ENCODE measurements around the gene PPM1L. TPM values are rescaled to one million over a fixed set of nuclear protein-coding genes. Genes with fewer than 3 reads are reported as not detected.
A peak's percentile ranks its signal among the peaks of the same experiment; 100 is the strongest.

The PPM1L gene
- total and polyA plus RNA-seq, 9 donors = 5.3 to 13.9 (median 10.9) TPM

DNA sequence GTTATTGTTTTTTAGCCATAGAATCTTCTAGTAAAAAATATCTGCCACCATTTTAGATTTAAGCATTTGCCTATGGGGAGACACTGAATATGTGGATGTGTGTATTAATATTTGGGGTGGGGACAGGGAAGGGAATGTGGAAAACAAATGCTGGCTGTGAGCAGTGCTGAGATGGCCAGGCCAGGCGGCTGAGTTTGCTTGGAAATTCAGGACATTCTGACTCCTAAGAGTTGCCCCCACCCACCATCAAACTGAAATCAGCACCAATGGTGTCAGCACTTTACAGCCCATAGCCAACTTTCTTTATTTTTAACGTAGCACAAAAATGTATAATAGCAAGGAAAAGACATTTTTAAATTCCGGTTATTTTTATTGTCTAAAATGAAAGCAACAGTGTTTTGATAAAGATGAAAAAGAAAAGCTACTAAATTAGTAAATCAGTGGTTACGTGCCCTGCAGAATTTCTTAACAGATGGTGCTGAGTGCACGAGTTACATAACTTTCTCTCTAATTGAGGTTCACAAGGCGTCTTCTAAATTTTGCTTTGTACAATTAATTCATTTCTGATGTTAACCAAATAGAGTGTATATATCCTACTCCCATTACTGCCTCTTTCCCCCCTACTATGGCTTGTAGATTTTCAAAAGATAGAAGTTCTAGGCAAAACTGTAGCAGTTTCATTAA is 315.1 kb downstream of the PPM1L start:
- Histone ChIP-seq H3K4me1 (ENCODE audit: control insufficient read depth, insufficient read depth, low read length) (no peaks in the 10 kb centered on the region), H3K36me3 (ENCODE audit: control insufficient read depth, insufficient read depth, low read length) (no peaks in the 10 kb centered on the region), H3K27me3 (ENCODE audit: control insufficient read depth, insufficient read depth, low read length) (no peaks in the 10 kb centered on the region), H3K27ac (ENCODE audit: low read length) (no peak overlapping the region), H3K4me3 (ENCODE audit: low read length) (no peak overlapping the region), H3K9me3 (replicated peaks; ENCODE audit: control insufficient read depth, low read depth, low read length) (no peaks in the 10 kb centered on the region)
- WGBS (ENCODE audit: insufficient coverage) = no CpG with 5 or more reads among the region's 6 CpGs
- DNase-seq = no peak

GRCh38 chr3:161072211-161072621 is 316.2 kb downstream of the PPM1L start:
- H3K27me3 ChIP-seq (ENCODE audit: control insufficient read depth, insufficient read depth, low read length) = no peaks in the 10 kb centered on the region
- H3K4me3 ChIP-seq (ENCODE audit: low read length) = no peak overlapping the region
- no peaks in the 10 kb centered on the region for H3K4me1 ChIP-seq (ENCODE audit: control insufficient read depth, insufficient read depth, low read length)
- H3K9me3 ChIP-seq (replicated peaks; ENCODE audit: control insufficient read depth, low read depth, low read length) = no peaks in the 10 kb centered on the region
- H3K27ac ChIP-seq (ENCODE audit: low read length) = no peak overlapping the region
- DNase-seq = no peak
- no CpG with 5 or more reads among the region's 1 CpG for WGBS (ENCODE audit: insufficient coverage)
- H3K36me3 ChIP-seq (ENCODE audit: control insufficient read depth, insufficient read depth, low read length) = no peaks in the 10 kb centered on the region

DNA sequence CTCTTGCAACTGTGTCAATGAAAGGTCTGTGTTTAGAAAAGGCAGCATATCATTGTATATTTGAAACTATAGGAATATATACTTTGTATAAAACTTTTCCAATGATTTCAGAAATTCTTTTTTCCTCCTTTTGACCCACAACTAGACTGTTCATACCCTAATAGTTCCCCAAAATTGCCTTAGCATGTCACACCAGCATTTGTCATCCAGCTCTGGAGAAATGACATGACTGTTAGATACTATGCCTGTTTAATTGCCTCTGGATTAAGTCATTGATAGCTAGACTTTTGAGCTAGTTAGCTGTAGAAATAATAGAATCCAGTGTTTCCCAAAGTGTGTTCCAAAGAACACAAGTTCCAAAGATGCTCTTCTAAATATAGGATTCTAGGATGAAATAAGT is 316.7 kb downstream of the PPM1L start:
- no peak overlapping the region for H3K4me3 ChIP-seq (ENCODE audit: low read length)

GRCh38 chr3:161073181-161073580 is 317.1 kb downstream of the PPM1L start:
- Histone ChIP-seq H3K9me3 (replicated peaks; ENCODE audit: control insufficient read depth, low read depth, low read length) (no peaks in the 10 kb centered on the region), H3K4me3 (ENCODE audit: low read length) (no peak overlapping the region), H3K27me3 (ENCODE audit: control insufficient read depth, insufficient read depth, low read length) (no peaks in the 10 kb centered on the region), H3K36me3 (ENCODE audit: control insufficient read depth, insufficient read depth, low read length) (no peaks in the 10 kb centered on the region), H3K4me1 (ENCODE audit: control insufficient read depth, insufficient read depth, low read length) (no peaks in the 10 kb centered on the region), H3K27ac (ENCODE audit: low read length) (no peak overlapping the region)
- no CpG with 5 or more reads among the region's 1 CpG for WGBS (ENCODE audit: insufficient coverage)
- no peak for DNase-seq

More for the DNA sequence above, 316.7 kb downstream of the PPM1L start:
- no peaks in the 10 kb centered on the region for H3K9me3 ChIP-seq (replicated peaks; ENCODE audit: control insufficient read depth, low read depth, low read length)
- H3K36me3 ChIP-seq (ENCODE audit: control insufficient read depth, insufficient read depth, low read length) = no peaks in the 10 kb centered on the region
- H3K27ac ChIP-seq (ENCODE audit: low read length) = no peak overlapping the region
- H3K27me3 ChIP-seq (ENCODE audit: control insufficient read depth, insufficient read depth, low read length) = no peaks in the 10 kb centered on the region
- no peaks in the 10 kb centered on the region for H3K4me1 ChIP-seq (ENCODE audit: control insufficient read depth, insufficient read depth, low read length)
- DNase-seq = no peak

- no peaks in the 10 kb centered on the region for H3K9me3 ChIP-seq (replicated peaks; ENCODE audit: control insufficient read depth, low read depth, low read length)
- H3K4me1 ChIP-seq (ENCODE audit: control insufficient read depth, insufficient read depth, low read length) = peaks cover 2% of the 10 kb centered on the region
- peaks cover 12% of the 10 kb centered on the region for H3K36me3 ChIP-seq (ENCODE audit: control insufficient read depth, insufficient read depth, low read length)
- H3K27me3 ChIP-seq (ENCODE audit: control insufficient read depth, insufficient read depth, low read length) = no peaks in the 10 kb centered on the region
- DNase-seq = no peak
- H3K4me3 ChIP-seq (ENCODE audit: low read length) = no peak overlapping the region
- WGBS (ENCODE audit: insufficient coverage) = 63% methylated on average over 3 of the region's 4 CpGs
- no peak overlapping the region for H3K27ac ChIP-seq (ENCODE audit: low read length)
These were observed 325.6 kb downstream of the PPM1L start for GRCh38 chr3:161081633-161082032.

DNA sequence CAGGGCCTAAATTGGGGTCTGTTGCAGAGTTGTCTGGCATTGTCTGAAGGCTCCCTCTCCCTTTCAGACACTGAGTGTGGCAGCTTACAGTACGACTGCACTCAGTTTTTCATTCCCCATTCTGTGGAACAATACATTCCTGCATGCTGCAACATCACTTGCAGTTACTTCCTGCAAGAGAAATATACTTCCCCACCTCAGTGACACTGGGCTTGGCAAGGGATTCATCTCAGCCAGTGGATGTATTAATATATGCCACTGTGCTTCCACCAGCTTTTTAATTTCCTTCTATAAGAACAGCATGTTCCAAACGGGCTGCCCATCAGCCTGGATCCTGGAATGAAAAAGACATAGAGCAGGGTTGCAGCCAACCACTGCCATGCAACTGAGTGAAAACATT is 326.0 kb downstream of the PPM1L start:
- Histone ChIP-seq H3K27ac (ENCODE audit: low read length) (no peak overlapping the region), H3K36me3 (ENCODE audit: control insufficient read depth, insufficient read depth, low read length) (peaks cover 12% of the 10 kb centered on the region), H3K4me3 (ENCODE audit: low read length) (no peak overlapping the region), H3K4me1 (ENCODE audit: control insufficient read depth, insufficient read depth, low read length) (peaks cover 2% of the 10 kb centered on the region), H3K9me3 (replicated peaks; ENCODE audit: control insufficient read depth, low read depth, low read length) (no peaks in the 10 kb centered on the region), H3K27me3 (ENCODE audit: control insufficient read depth, insufficient read depth, low read length) (no peaks in the 10 kb centered on the region)
- peak; percentile 8 for DNase-seq
- 53% methylated on average over 2 of the region's 2 CpGs for WGBS (ENCODE audit: insufficient coverage)

GRCh38 chr3:161083131-161083530 is 327.1 kb downstream of the PPM1L start:
- Histone ChIP-seq H3K36me3 (ENCODE audit: control insufficient read depth, insufficient read depth, low read length) (peaks cover 15% of the 10 kb centered on the region), H3K9me3 (replicated peaks; ENCODE audit: control insufficient read depth, low read depth, low read length) (no peaks in the 10 kb centered on the region), H3K4me1 (ENCODE audit: control insufficient read depth, insufficient read depth, low read length) (peaks cover 2% of the 10 kb centered on the region), H3K27ac (ENCODE audit: low read length) (no peak overlapping the region), H3K27me3 (ENCODE audit: control insufficient read depth, insufficient read depth, low read length) (no peaks in the 10 kb centered on the region), H3K4me3 (ENCODE audit: low read length) (no peak overlapping the region)
- no CpG with 5 or more reads among the region's 1 CpG for WGBS (ENCODE audit: insufficient coverage)
- DNase-seq = no peak

GRCh38 chr3:161084277-161084676 is 328.2 kb downstream of the PPM1L start:
- no peaks in the 10 kb centered on the region for H3K9me3 ChIP-seq (replicated peaks; ENCODE audit: control insufficient read depth, low read depth, low read length)

GRCh38 chr3:161093895-161094294 is 337.9 kb downstream of the PPM1L start:
- DNase-seq = no peak
- Histone ChIP-seq H3K9me3 (replicated peaks; ENCODE audit: control insufficient read depth, low read depth, low read length) (no peaks in the 10 kb centered on the region), H3K4me1 (ENCODE audit: control insufficient read depth, insufficient read depth, low read length) (no peaks in the 10 kb centered on the region), H3K27me3 (ENCODE audit: control insufficient read depth, insufficient read depth, low read length) (no peaks in the 10 kb centered on the region), H3K4me3 (ENCODE audit: low read length) (no peak overlapping the region), H3K27ac (ENCODE audit: low read length) (no peak overlapping the region), H3K36me3 (ENCODE audit: control insufficient read depth, insufficient read depth, low read length) (peaks cover 10% of the 10 kb centered on the region)

More at GRCh38 chr3:161084277-161084676, 328.2 kb downstream of the PPM1L start:
- 83% methylated on average over 1 of the region's 2 CpGs for WGBS (ENCODE audit: insufficient coverage)
- H3K27ac ChIP-seq (ENCODE audit: low read length) = no peak overlapping the region
- peaks cover 16% of the 10 kb centered on the region for H3K36me3 ChIP-seq (ENCODE audit: control insufficient read depth, insufficient read depth, low read length)
- no peak for DNase-seq
- no peaks in the 10 kb centered on the region for H3K27me3 ChIP-seq (ENCODE audit: control insufficient read depth, insufficient read depth, low read length)
- H3K4me3 ChIP-seq (ENCODE audit: low read length) = no peak overlapping the region
- peaks cover 2% of the 10 kb centered on the region for H3K4me1 ChIP-seq (ENCODE audit: control insufficient read depth, insufficient read depth, low read length)

DNA sequence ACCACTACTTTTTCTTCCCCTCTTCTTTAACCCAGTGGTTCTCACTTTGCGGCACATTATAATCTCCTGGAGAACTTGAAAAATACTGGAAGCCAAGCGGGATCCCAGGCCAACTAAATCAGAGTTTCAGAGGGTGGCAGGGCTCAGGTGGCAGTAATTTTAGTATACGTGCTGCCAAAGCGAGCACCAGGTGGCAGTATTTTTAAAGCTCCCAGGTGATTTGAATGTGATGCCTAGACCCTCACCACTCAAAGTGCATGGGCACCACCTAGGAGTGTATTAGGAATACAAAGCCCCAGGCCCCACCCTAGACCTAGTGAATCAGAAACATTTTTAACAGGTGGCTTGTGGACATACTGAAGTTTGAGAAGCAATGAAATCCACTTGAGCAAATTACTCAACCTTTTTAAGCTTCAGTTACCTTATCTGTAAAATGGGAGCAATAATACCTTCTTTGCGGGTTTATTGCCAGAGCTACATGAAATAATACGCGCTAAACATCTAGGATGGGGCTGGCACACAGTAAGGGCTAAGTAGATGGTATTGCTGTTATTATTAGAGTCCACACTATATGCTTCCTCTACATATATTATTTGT is 340.8 kb downstream of the PPM1L start:
- 80% methylated on average over 3 of the region's 7 CpGs for WGBS (ENCODE audit: insufficient coverage)
- Histone ChIP-seq H3K36me3 (ENCODE audit: control insufficient read depth, insufficient read depth, low read length) (peaks cover 18% of the 10 kb centered on the region), H3K4me1 (ENCODE audit: control insufficient read depth, insufficient read depth, low read length) (no peaks in the 10 kb centered on the region), H3K27me3 (ENCODE audit: control insufficient read depth, insufficient read depth, low read length) (no peaks in the 10 kb centered on the region), H3K4me3 (ENCODE audit: low read length) (no peak overlapping the region), H3K9me3 (replicated peaks; ENCODE audit: control insufficient read depth, low read depth, low read length) (no peaks in the 10 kb centered on the region), H3K27ac (ENCODE audit: low read length) (no peak overlapping the region)
- DNase-seq = no peak
